H9 (cell line): ENCODE measurements around the gene KCTD16. TPM values are rescaled to one million over a fixed set of nuclear protein-coding genes. Genes with fewer than 3 reads are reported as not detected.

Experiments used
- DNase-seq: peaks from one replicate; pipeline ENCODE4 v3.0.0-alpha.2; 2017
- H2AFZ ChIP-seq: one replicate; pipeline ENCODE4 v1.6.1; 2013; ENCODE audit warnings: mild to moderate bottlenecking, low read length, control low read depth, moderate library complexity
- H2AK5ac ChIP-seq: 2 replicates; pipeline ENCODE4 v1.6.1; 2013; ENCODE audit warnings: low read length, control low read depth, mixed read lengths; ENCODE audit not compliant: insufficient read length
- H2BK120ac ChIP-seq: one replicate; pipeline ENCODE4 v1.6.1; 2013; ENCODE audit warnings: low read depth, mild to moderate bottlenecking, low read length, control low read depth, inconsistent platforms; ENCODE audit not compliant: poor library complexity, severe bottlenecking
- H2BK12ac ChIP-seq: 2 replicates; pipeline ENCODE4 v1.6.1; 2013; ENCODE audit warnings: low read length, control low read depth, mixed read lengths, low read depth; ENCODE audit not compliant: insufficient read length
- H2BK15ac ChIP-seq: 2 replicates; pipeline ENCODE4 v1.6.1; 2013; ENCODE audit warnings: low read depth, low read length, control low read depth
- H2BK20ac ChIP-seq: one replicate; pipeline ENCODE4 v1.6.1; 2013; ENCODE audit warnings: low read depth, mild to moderate bottlenecking, low read length, control low read depth, inconsistent platforms; ENCODE audit not compliant: poor library complexity, severe bottlenecking
- H2BK5ac ChIP-seq: 2 replicates; pipeline ENCODE4 v1.6.1; 2013; ENCODE audit warnings: low read length, control low read depth, mixed read lengths; ENCODE audit not compliant: insufficient read length
- H3K14ac ChIP-seq: 2 replicates; pipeline ENCODE4 v1.6.1; 2013; ENCODE audit warnings: low read length, control low read depth; ENCODE audit not compliant: insufficient read depth
- H3K18ac ChIP-seq: 2 replicates; pipeline ENCODE4 v1.6.1; 2013; ENCODE audit warnings: low read depth, mild to moderate bottlenecking, mixed read lengths, low read length, control low read depth; ENCODE audit not compliant: insufficient read length
- H3K23ac ChIP-seq: 2 replicates; pipeline ENCODE4 v1.6.1; 2013; ENCODE audit warnings: low read length, control low read depth, mixed read lengths, low read depth; ENCODE audit not compliant: insufficient read length
- H3K23me2 ChIP-seq: 2 replicates; pipeline ENCODE4 v1.6.1; 2013; ENCODE audit warnings: low read depth, mild to moderate bottlenecking, mixed read lengths, low read length, control low read depth; ENCODE audit not compliant: insufficient read length, poor library complexity, severe bottlenecking
- H3K27ac ChIP-seq: 2 replicates; pipeline ENCODE4 v1.5.1; 2013; ENCODE audit warnings: low read length, control low read depth, mixed read lengths, low read depth; ENCODE audit not compliant: insufficient read length
- H3K27me3 ChIP-seq: 2 replicates; pipeline ENCODE4 v1.6.1; 2013; ENCODE audit warnings: low read length, control low read depth, inconsistent platforms; ENCODE audit not compliant: insufficient read depth
- H3K4ac ChIP-seq: 2 replicates; pipeline ENCODE4 v1.6.1; 2013; ENCODE audit warnings: low read depth, mild to moderate bottlenecking, control low read depth, inconsistent platforms, low read length, moderate library complexity
- H3K4me1 ChIP-seq: 2 replicates; pipeline ENCODE4 v1.6.1; 2013; ENCODE audit warnings: low read length, control low read depth, inconsistent platforms; ENCODE audit not compliant: insufficient read depth
- H3K4me2 ChIP-seq: 2 replicates; pipeline ENCODE4 v1.6.1; 2013; ENCODE audit warnings: low read length, control low read depth, mixed read lengths; ENCODE audit not compliant: insufficient read length, insufficient read depth
- H3K56ac ChIP-seq: 2 replicates; pipeline ENCODE4 v1.6.1; 2013; ENCODE audit warnings: low read depth, mild to moderate bottlenecking, mixed read lengths, low read length, control low read depth; ENCODE audit not compliant: insufficient read length
- H3K79me1 ChIP-seq: 2 replicates; pipeline ENCODE4 v1.6.1; 2013; ENCODE audit warnings: low read depth, mild to moderate bottlenecking, moderate library complexity, low read length, control low read depth, inconsistent platforms; ENCODE audit not compliant: insufficient read depth, poor library complexity, severe bottlenecking
- H3K79me2 ChIP-seq: 2 replicates; pipeline ENCODE4 v1.6.1; 2013; ENCODE audit warnings: low read length, control low read depth, inconsistent platforms; ENCODE audit not compliant: insufficient read depth
- H3K9ac ChIP-seq: 2 replicates; pipeline ENCODE4 v1.6.1; 2013; ENCODE audit warnings: low read length, control low read depth, mixed read lengths; ENCODE audit not compliant: insufficient read length; ENCODE audit errors: extremely low read depth
- H3K9me3 ChIP-seq: one replicate; pipeline ENCODE4 v1.6.1; 2013; ENCODE audit warnings: low read depth, low read length, inconsistent platforms; ENCODE audit not compliant: control insufficient read depth
- H3T11ph ChIP-seq: one replicate; pipeline ENCODE4 v1.6.1; 2013; ENCODE audit warnings: mild to moderate bottlenecking, low read length, control low read depth, inconsistent platforms
- H4K20me1 ChIP-seq: one replicate; pipeline ENCODE4 v1.6.1; 2013; ENCODE audit not compliant: control insufficient read depth, insufficient read length, insufficient read depth
- H4K5ac ChIP-seq: 2 replicates; pipeline ENCODE4 v1.6.1; 2013; ENCODE audit warnings: low read depth, mild to moderate bottlenecking, mixed read lengths, low read length, control low read depth; ENCODE audit not compliant: insufficient read length
- H4K8ac ChIP-seq: replicated peaks from 2 replicates; pipeline ENCODE4 v1.6.1; 2013; ENCODE audit warnings: low read length, control low read depth, mixed read lengths, low read depth; ENCODE audit not compliant: insufficient read length
- H4K91ac ChIP-seq: 2 replicates; pipeline ENCODE4 v1.6.1; 2013; ENCODE audit warnings: low read depth, mild to moderate bottlenecking, moderate library complexity, mixed read lengths, low read length, control low read depth; ENCODE audit not compliant: insufficient read length
- H3K27ac Mint-ChIP-seq, 3 experiments: 2 replicates in 2 of 3; 3 replicates in 1 of 3; pipeline ENCODE4 v1.8.0; 2020 to 2021; ENCODE audit warnings: mixed read lengths in 3 of 3, mild to moderate bottlenecking in 1 of 3, moderate library complexity in 1 of 3
- H3K27me3 Mint-ChIP-seq: 2 replicates; pipeline ENCODE4 v1.8.0; 2021; ENCODE audit warnings: low read depth, mild to moderate bottlenecking, moderate library complexity, mixed read lengths
- H3K36me3 Mint-ChIP-seq, 3 experiments: 2 replicates in 2 of 3; 3 replicates in 1 of 3; pipeline ENCODE4 v1.8.0; 2020 to 2021; ENCODE audit warnings: low read depth in 3 of 3, mixed read lengths in 3 of 3; ENCODE audit not compliant: insufficient read depth in 1 of 3
- H3K4me1 Mint-ChIP-seq, 2 experiments: 2 replicates each; pipeline ENCODE4 v1.8.0; 2020; ENCODE audit warnings: mixed read lengths in 2 of 2
- H3K4me3 Mint-ChIP-seq, 2 experiments: 2 replicates in 1 of 2; 3 replicates in 1 of 2; pipeline ENCODE4 v1.8.0; 2020 to 2021; ENCODE audit warnings: mild to moderate bottlenecking in 2 of 2, mixed read lengths in 2 of 2, moderate library complexity in 1 of 2
- H3K9me3 Mint-ChIP-seq, 2 experiments: 2 replicates in 1 of 2; 3 replicates in 1 of 2; pipeline ENCODE4 v1.8.0; 2020; ENCODE audit warnings: mild to moderate bottlenecking in 2 of 2, mixed read lengths in 2 of 2, moderate library complexity in 1 of 2
- CTCF ChIP-seq: fragments of 200-600 bp; sonication (generic); conservative IDR thresholded peaks from 3 replicates; pipeline ENCODE4 v1.8.0; 2021; ENCODE audit warnings: antibody characterized with exemption, mild to moderate bottlenecking
- WGBS: extraction: QIAGEN DNeasy Blood & Tissue Kit; methylation state at CpG from one replicate; pipeline ENCODE4 v1.1.7; 2013; ENCODE audit warnings: missing lambda C conversion rate, low lambda C conversion rate, mixed read lengths; ENCODE audit not compliant: insufficient read length; ENCODE audit errors: extremely low coverage; 5-methylcytosine and 5-hydroxymethylcytosine counted together
- total RNA-seq: library from RNA; stranded (reverse); gene quantifications from 2 replicates; pipeline ENCODE4 v1.2.1, GENCODE V29; 2021

Gene KCTD16
- total RNA-seq, 1 experiment from 2014 or later: 0.09 TPM

- Histone ChIP-seq H3K27me3 (no peaks in the 10 kb centered on the region), H3T11ph (no peak overlapping the region), H3K4me2 (no peak overlapping the region), H2AK5ac (no peak overlapping the region), H4K5ac (no peak overlapping the region), H3K9ac (no peak overlapping the region), H3K4me1 (no peaks in the 10 kb centered on the region), H3K79me1 (no peaks in the 10 kb centered on the region), H2AFZ (no peak overlapping the region), H4K20me1 (no peaks in the 10 kb centered on the region), H3K14ac (no peak overlapping the region), H2BK20ac (no peak overlapping the region), H4K8ac (no peak overlapping the region), H2BK12ac (no peak overlapping the region), H3K23ac (no peak overlapping the region), H2BK15ac (no peak overlapping the region), H3K79me2 (no peaks in the 10 kb centered on the region), H3K27ac (no peak overlapping the region), H2BK120ac (no peak overlapping the region), H4K91ac (no peak overlapping the region), H3K56ac (no peak overlapping the region), H3K4ac (no peak overlapping the region), H3K23me2 (no peaks in the 10 kb centered on the region), H3K9me3 (no peaks in the 10 kb centered on the region), H2BK5ac (no peak overlapping the region), H3K18ac (no peak overlapping the region)
- no peak overlapping the region for H3K27ac Mint-ChIP-seq
- no peak overlapping the region for H3K4me3 Mint-ChIP-seq
- WGBS: no CpG with 5 or more reads among the region's 4 CpGs
- no peak for TF ChIP-seq CTCF
- 0 out of 7 replicates have a peak, but pooled peaks cover 0 to 3% (median 0%) of the 10 kb centered on the region in 3 experiments for H3K36me3 Mint-ChIP-seq
- no peaks in the 10 kb centered on the region for H3K9me3 Mint-ChIP-seq
- H3K27me3 Mint-ChIP-seq: no peaks in the 10 kb centered on the region
- H3K4me1 Mint-ChIP-seq: peaks cover 10 to 14% of the 10 kb centered on the region in 2 experiments
- no peak for DNase-seq
Observed at GRCh38 chr5:144468571-144468970, 297.9 kb downstream of the KCTD16 start.
